ENCODE data around the gene SRSF9. TPM values are rescaled to one million over a fixed set of nuclear protein-coding genes. Genes with fewer than 3 reads are reported as not detected.

Gene SRSF9
- total and polyA plus RNA-seq, 8 donors = 41.1 to 218 (median 102) TPM

DNA sequence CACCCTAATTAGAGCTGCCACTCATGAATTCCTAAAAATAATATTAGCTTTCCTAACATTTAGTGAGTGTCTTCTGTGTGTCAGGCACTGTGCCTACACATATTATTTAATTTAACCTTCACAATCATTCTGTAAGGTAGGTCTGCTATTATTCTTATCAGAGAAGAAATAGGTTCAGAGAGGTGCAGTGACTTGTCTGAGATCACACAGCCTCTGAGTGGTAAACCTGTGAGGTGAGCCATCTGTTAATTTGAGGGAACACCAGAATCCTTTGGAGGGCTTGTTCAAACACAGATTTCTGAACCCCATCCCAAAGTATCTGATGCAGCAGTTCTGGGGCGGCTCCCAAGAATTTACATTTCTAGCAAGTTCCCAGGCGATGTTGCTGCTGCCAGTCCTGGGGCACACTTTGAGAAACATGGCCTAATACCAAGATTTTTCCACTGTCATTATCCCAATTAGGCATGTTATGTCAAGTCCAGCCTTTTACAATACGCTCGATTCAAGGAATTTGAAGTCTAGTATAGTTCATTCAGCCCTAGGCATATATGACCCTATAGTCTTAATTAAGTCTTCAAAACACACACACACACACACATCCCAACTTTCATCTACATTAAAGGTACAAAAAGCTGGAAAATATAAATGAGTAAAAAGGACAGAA lies 51.5 kb downstream of the SRSF9 start:
- WGBS, 5 donors = 87 to 95% (median 91%) methylated on average over 4 of the region's 4 CpGs
- DNase-seq = no peak
- Histone ChIP-seq H3K36me3 (no peaks in the 10 kb centered on the region), H3K4me3 (no peak overlapping the region), H3K9me3 (no peaks in the 10 kb centered on the region), H3K27ac (no peak overlapping the region), H3K4me1 (peaks cover 0 to 7% (median 2%) of the 10 kb centered on the region in 4 donors), H3K27me3 (no peaks in the 10 kb centered on the region)
- intact Hi-C loops (cut with DNase I; ENCODE audit: low total_unique reads) = no loop called here
- no peak for TF ChIP-seq CTCF (IDR thresholded peaks at IDR 0.05)
- TF ChIP-seq POLR2A (IDR thresholded peaks at IDR 0.05) = no peak
- no peak for TF ChIP-seq EP300 (IDR thresholded peaks at IDR 0.05)
- TF ChIP-seq POLR2AphosphoS5 (IDR thresholded peaks at IDR 0.05) = no peak

DNA sequence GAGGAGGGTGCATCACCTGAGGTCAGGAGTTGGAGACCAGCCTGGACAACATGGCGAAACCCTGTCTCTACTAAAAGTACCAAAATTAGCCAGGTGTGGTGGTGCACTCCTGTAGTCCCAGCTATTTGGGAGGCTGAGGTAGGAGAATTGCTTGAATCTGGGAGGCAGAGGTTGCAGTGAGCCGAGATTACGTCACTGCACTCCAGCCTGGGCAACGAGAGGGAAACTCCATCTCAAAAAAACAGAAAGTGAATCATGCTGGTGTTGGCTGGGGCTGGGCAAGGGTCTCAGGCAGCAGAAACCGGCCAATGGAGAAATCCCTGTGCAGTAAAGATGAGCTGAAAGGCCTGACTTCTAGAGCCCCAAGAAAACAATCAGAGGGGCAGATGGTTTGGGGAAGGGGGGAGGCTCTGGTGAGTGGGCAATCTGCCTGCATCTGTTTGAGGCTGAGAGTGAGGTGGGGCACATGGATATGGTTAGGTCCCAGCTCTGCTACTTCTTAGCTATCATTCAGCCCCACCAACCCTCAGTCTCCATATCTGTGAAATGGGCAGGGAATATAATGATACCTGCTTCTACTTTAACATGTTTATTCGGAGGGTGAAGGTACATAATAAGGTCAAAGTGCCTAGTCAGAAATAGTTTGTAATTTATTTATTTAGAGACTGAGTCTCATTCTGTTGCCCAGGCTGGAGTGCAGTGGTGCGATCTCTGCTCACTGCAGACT lies 52.9 kb downstream of the SRSF9 start:
- no peaks in the 10 kb centered on the region for H3K9me3 ChIP-seq
- 80 to 88% (median 82%) methylated on average over 7 of the region's 7 CpGs for WGBS, 5 donors
- peaks cover 0 to 7% (median 2%) of the 10 kb centered on the region in 4 donors for H3K4me1 ChIP-seq
- H3K27me3 ChIP-seq = no peaks in the 10 kb centered on the region
- TF ChIP-seq POLR2A (IDR thresholded peaks at IDR 0.05) (no peak), EP300 (IDR thresholded peaks at IDR 0.05) (no peak), POLR2AphosphoS5 (IDR thresholded peaks at IDR 0.05) (no peak), CTCF (IDR thresholded peaks at IDR 0.05) (no peak)
- no peak overlapping the region for H3K4me3 ChIP-seq
- H3K36me3 ChIP-seq = no peaks in the 10 kb centered on the region
- intact Hi-C loops (cut with DNase I; ENCODE audit: low total_unique reads) = no loop called here
- no peak for DNase-seq
- H3K27ac ChIP-seq = no peak overlapping the region

- peak; percentile 61 to 73 for DNase-seq
- WGBS, 5 donors = 22 to 41% (median 32%) methylated on average over 11 to 13 of the region's 13 CpGs
Observed at GRCh38 chr12:120413901-120414695, 55.5 kb downstream of the SRSF9 start.

More at GRCh38 chr12:120413901-120414695, 55.5 kb downstream of the SRSF9 start:
- H3K36me3 ChIP-seq = no peaks in the 10 kb centered on the region
- no peaks in the 10 kb centered on the region for H3K9me3 ChIP-seq
- no peak overlapping the region for H3K4me3 ChIP-seq
- intact Hi-C loops (cut with DNase I; ENCODE audit: low total_unique reads) = no loop called here
- H3K27me3 ChIP-seq = no peaks in the 10 kb centered on the region
- peak overlapping the region in 2 of 5 donors; percentile 21 to 56 for H3K27ac ChIP-seq
- peaks cover 0 to 7% (median 2%) of the 10 kb centered on the region in 4 donors for H3K4me1 ChIP-seq
- TF ChIP-seq POLR2AphosphoS5 (IDR thresholded peaks at IDR 0.05) (no peak), CTCF (IDR thresholded peaks at IDR 0.05) (no peak), POLR2A (IDR thresholded peaks at IDR 0.05) (no peak), EP300 (IDR thresholded peaks at IDR 0.05) (no peak)
